Prostate gland (tissue), 2 donors: ENCODE results near the gene FOXI1.

Experiments
- POLR2AphosphoS5 ChIP-seq: sonication (generic); formaldehyde crosslinking; IDR thresholded peaks from one replicate; pipeline ENCODE4 v1.6.1; 2017; ENCODE audit warnings: antibody characterized with exemption
- TF ChIP-seq, protein P1 (sequence below), 4 experiments: fragments of 200-600 bp in 2 of 4; fragments of 450-650 bp in 2 of 4; sonication (generic) in 2 of 4; IDR thresholded peaks; 1 replicate in 3 of 4; 2 replicates in 1 of 4; pipeline ENCODE4 v1.5.1; 2016 to 2019; ENCODE audit warnings: antibody characterized with exemption in 4 of 4, mild to moderate bottlenecking in 2 of 4, moderate library complexity in 2 of 4

DNA sequence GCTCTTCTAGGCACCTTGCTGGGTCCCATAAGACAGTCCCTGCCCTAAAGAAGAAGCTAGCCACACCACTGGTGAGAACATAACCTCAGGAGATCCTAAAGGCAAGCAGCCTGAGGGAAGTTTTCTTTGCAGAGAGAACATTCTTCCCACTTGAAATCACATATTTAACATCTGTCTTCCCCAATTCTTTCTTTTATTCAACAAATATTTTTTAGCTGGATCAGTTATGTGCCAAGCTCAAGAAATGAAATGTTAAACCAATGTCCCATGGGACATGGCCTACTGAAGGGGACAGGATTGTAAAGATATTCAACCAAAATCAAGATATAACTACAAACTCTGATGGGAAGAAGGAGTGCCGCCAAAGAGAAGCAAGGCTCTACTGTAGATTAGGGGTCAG, 36.5 kb downstream of the FOXI1 start:
- no peak for TF ChIP-seq POLR2AphosphoS5
- TF ChIP-seq, protein P1, sequence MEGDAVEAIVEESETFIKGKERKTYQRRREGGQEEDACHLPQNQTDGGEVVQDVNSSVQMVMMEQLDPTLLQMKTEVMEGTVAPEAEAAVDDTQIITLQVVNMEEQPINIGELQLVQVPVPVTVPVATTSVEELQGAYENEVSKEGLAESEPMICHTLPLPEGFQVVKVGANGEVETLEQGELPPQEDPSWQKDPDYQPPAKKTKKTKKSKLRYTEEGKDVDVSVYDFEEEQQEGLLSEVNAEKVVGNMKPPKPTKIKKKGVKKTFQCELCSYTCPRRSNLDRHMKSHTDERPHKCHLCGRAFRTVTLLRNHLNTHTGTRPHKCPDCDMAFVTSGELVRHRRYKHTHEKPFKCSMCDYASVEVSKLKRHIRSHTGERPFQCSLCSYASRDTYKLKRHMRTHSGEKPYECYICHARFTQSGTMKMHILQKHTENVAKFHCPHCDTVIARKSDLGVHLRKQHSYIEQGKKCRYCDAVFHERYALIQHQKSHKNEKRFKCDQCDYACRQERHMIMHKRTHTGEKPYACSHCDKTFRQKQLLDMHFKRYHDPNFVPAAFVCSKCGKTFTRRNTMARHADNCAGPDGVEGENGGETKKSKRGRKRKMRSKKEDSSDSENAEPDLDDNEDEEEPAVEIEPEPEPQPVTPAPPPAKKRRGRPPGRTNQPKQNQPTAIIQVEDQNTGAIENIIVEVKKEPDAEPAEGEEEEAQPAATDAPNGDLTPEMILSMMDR (IDR thresholded peaks at IDR 0.05): no peak
